Kidney (tissue), 14 donors: ENCODE data around the gene SLC25A40. TPM values are rescaled to one million over a fixed set of nuclear protein-coding genes. Genes with fewer than 3 reads are reported as not detected.
"Not testable (repeated sequence)": the region's sequence is repeated elsewhere in the genome, so short reads cannot be mapped to it uniquely, and the experiment has no call there.

ENCODE experiments used
- DNase-seq, 5 donors: peaks; one replicate each; pipeline ENCODE4 v3.0.0-alpha.2; 2013 to 2020
- FAIRE-seq: peaks from 2 replicates; lab custom pipeline; 2012; peaks lifted over from hg19 to GRCh38; lab: Jason Lieb, UNC
- H3K27ac ChIP-seq, 2 donors: one replicate each; pipeline ENCODE4 v1.7.0; 2013; ENCODE audit warnings: low read depth in 2 of 2, low read length in 2 of 2, inconsistent platforms in 1 of 2
- H3K27me3 ChIP-seq: one replicate; pipeline ENCODE4 v1.7.1; 2013; ENCODE audit warnings: low read length, inconsistent platforms; ENCODE audit not compliant: control insufficient read depth, insufficient read depth
- H3K36me3 ChIP-seq, 3 donors: one replicate each; pipeline versions ENCODE4 v1.7.0 to v1.7.1; 2013; ENCODE audit warnings: low read length in 3 of 3, control low read depth in 1 of 3, inconsistent platforms in 1 of 3; ENCODE audit not compliant: insufficient read depth in 3 of 3, control insufficient read depth in 2 of 3
- H3K4me1 ChIP-seq, 3 donors: one replicate each; pipeline versions ENCODE4 v1.7.0 to v1.7.1; 2013; ENCODE audit warnings: low read length in 3 of 3, inconsistent platforms in 1 of 3, low read depth in 1 of 3; ENCODE audit not compliant: control insufficient read depth in 2 of 3, insufficient read depth in 2 of 3
- H3K4me3 ChIP-seq, 3 donors: one replicate each; pipeline versions ENCODE4 v1.7.0 to v1.8.1; 2013; ENCODE audit warnings: low read length in 3 of 3, control low read depth in 1 of 3, inconsistent platforms in 1 of 3
- H3K9ac ChIP-seq, 3 donors: one replicate each; pipeline versions ENCODE4 v1.7.0 to v1.7.1; 2013; ENCODE audit warnings: low read length in 3 of 3, control low read depth in 1 of 3, inconsistent platforms in 1 of 3
- H3K9me3 ChIP-seq, 3 donors: one replicate each; pipeline versions ENCODE4 v1.7.0 to v1.7.1; 2013; ENCODE audit warnings: low read length in 3 of 3, control low read depth in 1 of 3, inconsistent platforms in 1 of 3; ENCODE audit not compliant: control insufficient read depth in 2 of 3, insufficient read depth in 1 of 3
- intact Hi-C: fragments of 100-400 bp; cut with DNase I; formaldehyde crosslinking; loops from one replicate; pipeline ENCODE4 v1.11.1; 2022
- polyA plus RNA-seq: library from polyadenylated mRNA; stranded (reverse); fragments of 350-450 nt; fragmentation: Illumina TruSeq; extraction: RNeasy Lipid Tissue Mini Kit (QIAGEN cat#74804); gene quantifications from one replicate; pipeline ENCODE4 v1.2.3, GENCODE V29; 2014; ENCODE audit warnings: low read depth, low replicate concordance; ENCODE audit not compliant: insufficient read depth
- total RNA-seq: library from RNA; stranded (reverse); fragmentation: NEBNext Ultra II Directional; extraction: Animal tissue kit (Norgen Biotek cat#: 25700); gene quantifications from one replicate; pipeline ENCODE4 v1.2.1, GENCODE V29; 2021
- TF ChIP-seq, protein P1 (sequence below): IDR thresholded peaks from 3 replicates; pipeline ENCODE4 v1.5.1; 2012; ENCODE audit warnings: mild to moderate bottlenecking, moderate library complexity, borderline replicate concordance; ENCODE audit not compliant: insufficient read depth; ENCODE audit errors: extremely low read depth
- donor health status: control.
- donor health status: control.
- donor health status: control.
- donor health status: control.
- donor health status: control.
- donor health status: DM: yes; HTN: yes; CAD: no.
- donor health status: Normal renal cell carcinoma (clear cell type).

The SLC25A40 gene
- total and polyA plus RNA-seq, 2 donors from 2014 or later: 11.2 to 25.4 TPM

DNA sequence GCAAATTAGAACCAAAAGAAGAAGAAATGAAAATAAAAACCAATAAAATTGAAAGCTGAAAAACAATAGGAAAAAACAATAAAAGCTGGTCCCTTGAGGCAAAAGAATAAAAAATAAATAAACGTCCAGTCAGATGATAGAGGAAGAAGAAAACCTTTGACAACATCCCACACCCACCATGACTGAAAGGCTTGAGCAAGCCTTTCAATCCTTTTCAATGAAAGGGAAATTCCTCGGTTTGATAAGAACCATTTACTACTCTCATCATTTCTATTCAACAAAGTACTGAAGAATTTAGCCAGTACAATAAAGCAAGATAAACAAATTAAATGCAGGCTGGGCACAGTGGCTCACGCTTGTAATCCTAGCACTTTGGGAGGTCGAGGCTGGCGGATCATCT, 3.8 kb downstream of the SLC25A40 start:
- Histone ChIP-seq H3K9ac (no peak overlapping the region), H3K36me3 (peaks cover 0 to 2% (median 0%) of the 10 kb centered on the region in 3 donors), H3K4me1 (peaks cover 0 to 2% (median 0%) of the 10 kb centered on the region in 3 donors), H3K9me3 (no peaks in the 10 kb centered on the region), H3K4me3 (no peak overlapping the region), H3K27me3 (no peaks in the 10 kb centered on the region), H3K27ac (no peak overlapping the region)
- FAIRE-seq (no peak), DNase-seq (no peak)
- TF ChIP-seq, protein P1, sequence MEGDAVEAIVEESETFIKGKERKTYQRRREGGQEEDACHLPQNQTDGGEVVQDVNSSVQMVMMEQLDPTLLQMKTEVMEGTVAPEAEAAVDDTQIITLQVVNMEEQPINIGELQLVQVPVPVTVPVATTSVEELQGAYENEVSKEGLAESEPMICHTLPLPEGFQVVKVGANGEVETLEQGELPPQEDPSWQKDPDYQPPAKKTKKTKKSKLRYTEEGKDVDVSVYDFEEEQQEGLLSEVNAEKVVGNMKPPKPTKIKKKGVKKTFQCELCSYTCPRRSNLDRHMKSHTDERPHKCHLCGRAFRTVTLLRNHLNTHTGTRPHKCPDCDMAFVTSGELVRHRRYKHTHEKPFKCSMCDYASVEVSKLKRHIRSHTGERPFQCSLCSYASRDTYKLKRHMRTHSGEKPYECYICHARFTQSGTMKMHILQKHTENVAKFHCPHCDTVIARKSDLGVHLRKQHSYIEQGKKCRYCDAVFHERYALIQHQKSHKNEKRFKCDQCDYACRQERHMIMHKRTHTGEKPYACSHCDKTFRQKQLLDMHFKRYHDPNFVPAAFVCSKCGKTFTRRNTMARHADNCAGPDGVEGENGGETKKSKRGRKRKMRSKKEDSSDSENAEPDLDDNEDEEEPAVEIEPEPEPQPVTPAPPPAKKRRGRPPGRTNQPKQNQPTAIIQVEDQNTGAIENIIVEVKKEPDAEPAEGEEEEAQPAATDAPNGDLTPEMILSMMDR: no peak
- intact Hi-C loops: no loop called here

DNA sequence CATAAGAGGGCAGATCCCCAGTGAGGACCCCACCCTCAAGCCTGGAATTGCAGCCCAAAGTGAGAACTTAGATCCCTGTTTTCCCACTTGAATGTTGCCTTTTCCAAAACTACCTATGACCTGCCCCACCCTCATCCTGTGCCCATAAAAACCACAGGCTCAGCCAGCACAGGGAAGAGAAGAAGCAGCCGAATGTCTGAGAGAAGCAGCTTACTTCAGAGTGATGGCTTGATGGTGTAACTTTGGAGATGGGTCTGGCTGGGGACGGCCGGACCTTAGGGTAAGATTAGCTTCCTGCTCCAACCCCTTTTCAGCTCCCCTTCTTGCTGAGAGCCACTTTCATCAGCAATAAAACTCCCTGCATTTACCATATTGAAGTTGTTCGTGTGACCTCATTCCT, 5.7 kb downstream of the SLC25A40 start:
- intact Hi-C loops: no loop called here
- Histone ChIP-seq H3K4me1 (peaks cover 0 to 2% (median 0%) of the 10 kb centered on the region in 3 donors), H3K9me3 (peaks cover 0 to 13% (median 0%) of the 10 kb centered on the region in 3 donors), H3K27me3 (no peaks in the 10 kb centered on the region), H3K36me3 (peaks cover 0 to 2% (median 0%) of the 10 kb centered on the region in 3 donors), H3K4me3 (no peak overlapping the region), H3K9ac (no peak overlapping the region), H3K27ac (no peak overlapping the region)
- no peak for FAIRE-seq
- no peak for DNase-seq
- TF ChIP-seq, protein P1: no peak

DNA sequence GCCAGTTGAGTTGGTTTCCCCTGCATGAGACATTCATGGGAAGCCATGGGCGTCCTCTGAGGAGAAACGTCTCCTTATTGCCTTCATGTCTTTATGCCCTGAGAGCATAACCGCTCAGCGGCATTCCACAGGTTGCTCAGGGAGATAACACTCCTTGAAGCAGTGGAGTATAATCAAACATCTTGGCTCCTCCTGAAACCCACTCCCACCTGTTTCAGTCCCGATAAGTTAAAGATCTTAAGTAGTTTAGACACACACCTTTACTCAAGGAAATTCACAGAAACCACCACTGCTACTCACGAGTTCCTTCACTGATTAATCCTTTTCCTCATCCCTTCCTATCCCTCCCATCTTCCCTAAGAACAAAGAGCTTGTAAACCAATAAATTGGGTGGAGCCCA, 9.6 kb downstream of the SLC25A40 start:
- H3K27me3 ChIP-seq, FAIRE-seq, DNase-seq, H3K36me3 ChIP-seq, H3K9ac ChIP-seq, H3K27ac ChIP-seq, H3K4me3 ChIP-seq, H3K4me1 ChIP-seq, intact Hi-C loops: not testable (repeated sequence)
- H3K9me3 ChIP-seq: peaks cover 0 to 13% (median 0%) of the 10 kb centered on the region in 3 donors

DNA sequence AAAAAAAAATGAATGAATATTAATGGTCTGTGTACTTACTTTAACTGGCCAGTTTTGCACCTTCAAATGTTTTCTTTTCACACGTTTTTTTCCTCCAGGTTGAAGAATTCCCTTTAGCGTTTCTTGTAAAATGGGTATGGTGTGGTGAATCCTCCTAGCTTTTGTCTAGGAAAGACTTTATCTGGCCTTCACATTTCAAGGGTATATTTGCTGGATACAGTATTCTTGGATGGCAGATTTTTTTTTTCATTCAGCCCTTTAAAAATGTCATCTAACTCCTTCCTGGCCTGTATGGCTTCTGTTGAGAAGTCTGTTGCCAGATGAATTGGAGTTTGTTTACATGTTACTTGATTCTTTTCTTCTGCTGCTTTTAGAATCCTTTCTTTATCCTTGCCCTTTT, 10.1 kb downstream of the SLC25A40 start:
- H3K9me3 ChIP-seq: peaks cover 0 to 13% (median 0%) of the 10 kb centered on the region in 3 donors
- peaks cover 0 to 1% (median 0%) of the 10 kb centered on the region in 3 donors for H3K36me3 ChIP-seq
- DNase-seq (no peak), FAIRE-seq (no peak)
- no peak overlapping the region for H3K4me3 ChIP-seq
- intact Hi-C loops: no loop called here
- no peak overlapping the region for H3K9ac ChIP-seq
- TF ChIP-seq, protein P1: no peak
- no peak overlapping the region for H3K27ac ChIP-seq
- no peaks in the 10 kb centered on the region for H3K4me1 ChIP-seq
- no peaks in the 10 kb centered on the region for H3K27me3 ChIP-seq
